ENCODE measurements around the gene EMP2.
A peak's percentile ranks its signal among the peaks of the same experiment; 100 is the strongest.
"Not testable (repeated sequence)": the region's sequence is repeated elsewhere in the genome, so short reads cannot be mapped to it uniquely, and the experiment has no call there.

Gene EMP2

DNA sequence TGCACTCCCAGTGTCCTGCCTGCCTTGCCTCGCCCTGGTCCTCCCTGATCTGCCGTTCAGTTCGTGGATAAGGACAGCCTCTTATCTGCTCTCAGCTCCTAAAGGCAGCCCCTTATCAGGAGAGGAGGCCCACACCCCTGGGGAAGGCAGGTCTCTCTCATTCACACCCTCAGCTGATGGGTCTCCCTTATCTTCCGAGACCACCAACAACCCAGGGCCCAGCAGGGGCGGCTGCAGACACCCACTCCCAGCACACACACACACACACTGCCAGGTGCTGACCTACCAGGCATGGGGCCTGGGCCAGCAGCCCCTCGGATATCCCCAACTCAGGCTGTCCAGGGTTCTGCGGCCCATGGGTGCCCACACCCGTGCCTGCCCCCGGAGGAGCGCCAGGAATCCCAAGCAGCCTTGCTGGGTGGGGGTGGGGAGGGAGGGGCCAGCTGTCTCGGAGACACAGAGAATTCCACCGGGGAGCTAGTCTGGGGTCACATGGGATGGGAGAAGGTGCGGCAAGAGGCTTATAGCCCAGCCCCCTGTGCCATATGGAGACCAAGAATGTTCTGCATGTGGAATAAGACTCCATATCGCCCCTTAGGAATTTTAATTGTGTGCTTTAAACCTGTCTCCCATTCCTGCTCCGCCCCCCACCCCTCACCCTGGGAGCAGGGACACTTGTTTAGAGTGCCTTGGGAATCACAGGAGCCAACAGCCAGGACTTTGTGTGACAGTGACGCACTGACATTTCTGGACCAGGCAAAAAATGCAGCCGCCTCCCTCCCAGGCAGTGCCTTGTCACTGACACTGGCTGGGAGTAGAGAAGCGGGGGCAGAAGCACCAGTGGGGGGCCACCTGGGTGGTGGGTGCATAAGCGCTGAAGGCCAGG, 41.9 kb upstream of the EMP2 start:
- 0 out of 2 replicates have a peak, but pooled peaks cover under 1% of the 10 kb centered on the region for H3K4me1 ChIP-seq (ENCODE audit: control insufficient read depth, insufficient read depth, low read length)
- TF ChIP-seq GLIS1 (tag by site-specific recombination; IDR thresholded peaks at IDR 0.05): no peak
- TF ChIP-seq SP3 (tag by site-specific recombination; IDR thresholded peaks at IDR 0.05): no peak
- TF ChIP-seq ZNF157 (tag by site-specific recombination; IDR thresholded peaks at IDR 0.05): no peak
- TF ChIP-seq ZFHX2 (tag by site-specific recombination; conservative IDR thresholded peaks at IDR 0.05): peak; percentile 60
- TF ChIP-seq ZNF423 (tag by site-specific recombination; IDR thresholded peaks at IDR 0.05): no peak
- TF ChIP-seq ZNF138 (tag by site-specific recombination; IDR thresholded peaks at IDR 0.05; ENCODE audit: borderline replicate concordance): no peak
- TF ChIP-seq EGR2 (tag by site-specific recombination; IDR thresholded peaks at IDR 0.05; ENCODE audit: low read depth): peak; percentile 67
- no peaks in the 10 kb centered on the region for H3K36me3 ChIP-seq (ENCODE audit: control insufficient read depth in 2 of 2, insufficient read depth in 1 of 2, low read length in 2 of 2)
- no peaks in the 10 kb centered on the region for H3K9me3 ChIP-seq (ENCODE audit: control insufficient read depth, insufficient read depth, low read depth, low read length)
- POLR2A ChIA-PET: no interaction called here
- H3K4me3 ChIP-seq (ENCODE audit: low read depth, low read length): no peak overlapping the region
- CTCF ChIA-PET: interaction anchor here (0.6 to 0.7 kb wide), 2 partner anchors 103 to 1324 kb away, joined by 5 read pairs; no protein-coding TSS in a partner anchor
- no peak overlapping the region for H3K27ac ChIP-seq (ENCODE audit: extremely low read depth, low read depth, low read length)

DNA sequence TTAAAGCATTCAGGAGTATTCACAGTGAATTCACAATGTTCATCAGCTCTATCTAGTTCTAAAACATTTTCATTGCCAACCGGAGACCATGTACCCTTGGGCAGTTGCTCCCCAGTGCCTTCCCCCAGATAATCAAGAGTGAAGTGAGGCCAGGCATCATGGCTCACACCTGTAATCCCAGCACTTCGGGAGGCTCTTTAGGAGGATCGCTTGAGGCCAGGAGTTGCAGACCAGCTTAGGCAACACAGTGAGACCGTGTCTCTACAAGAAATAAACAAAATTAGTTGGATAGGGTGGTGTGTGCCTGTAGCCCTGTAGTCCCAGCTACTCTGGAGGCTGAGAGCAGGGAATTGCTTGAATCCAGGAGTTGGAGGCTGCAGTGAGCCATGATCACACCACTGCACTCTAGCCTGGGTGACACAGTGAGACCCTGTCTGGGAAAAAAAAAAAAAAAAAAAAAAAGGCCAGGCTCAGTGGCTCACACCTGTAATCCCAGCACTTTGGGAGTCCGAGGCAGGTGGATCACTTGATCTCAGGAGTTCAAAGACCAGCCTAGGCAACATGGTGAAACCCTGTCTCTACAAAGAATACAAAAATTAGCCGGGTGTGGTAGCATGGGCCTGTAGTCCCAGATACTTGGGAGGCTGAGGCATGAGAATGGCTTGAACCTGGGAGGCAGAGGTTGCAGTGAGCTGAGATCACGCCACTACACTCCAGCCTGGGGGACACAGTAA, 41.0 kb upstream of the EMP2 start:
- H3K27ac ChIP-seq (ENCODE audit: extremely low read depth, low read depth, low read length); H3K9me3 ChIP-seq (ENCODE audit: control insufficient read depth, insufficient read depth, low read depth, low read length); H3K36me3 ChIP-seq (ENCODE audit: control insufficient read depth in 2 of 2, insufficient read depth in 1 of 2, low read length in 2 of 2); H3K4me3 ChIP-seq (ENCODE audit: low read depth, low read length); H3K4me1 ChIP-seq (ENCODE audit: control insufficient read depth, insufficient read depth, low read length); POLR2A ChIA-PET: not testable (repeated sequence)
- CTCF ChIA-PET: interaction anchor here (0.6 to 0.7 kb wide), 2 partner anchors 104 to 1323 kb away, joined by 5 read pairs; no protein-coding TSS in a partner anchor

DNA sequence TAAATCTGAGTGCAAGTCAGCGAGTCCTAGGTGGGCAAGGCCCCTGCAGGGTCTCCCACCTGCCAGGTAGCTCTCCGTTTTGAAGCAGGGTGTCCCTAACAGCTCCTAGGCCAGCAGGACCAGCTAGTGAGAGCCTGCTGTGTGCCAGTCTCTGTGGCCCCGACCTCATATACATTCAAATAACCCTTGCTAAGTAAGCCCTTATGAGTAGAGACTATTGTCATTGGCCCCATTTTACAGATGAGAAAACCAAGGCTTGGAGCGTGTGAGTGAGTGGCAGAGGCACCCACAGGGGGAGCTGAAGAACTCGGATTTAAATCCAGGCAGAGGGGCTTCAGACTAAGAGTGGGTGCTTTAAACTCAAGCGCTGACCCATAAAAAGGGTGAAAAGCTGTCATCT, 39.7 kb upstream of the EMP2 start:
- CTCF ChIA-PET: no interaction called here
- no peaks in the 10 kb centered on the region for H3K36me3 ChIP-seq (ENCODE audit: control insufficient read depth in 2 of 2, insufficient read depth in 1 of 2, low read length in 2 of 2)
- TF ChIP-seq ZNF501 (tag by site-specific recombination; IDR thresholded peaks at IDR 0.05): no peak
- TF ChIP-seq ZNF184 (tag by site-specific recombination; IDR thresholded peaks at IDR 0.05): no peak
- no peak for TF ChIP-seq IKZF3 (tag by site-specific recombination; IDR thresholded peaks at IDR 0.05)
- TF ChIP-seq ZBTB7A (tag by site-specific recombination; IDR thresholded peaks at IDR 0.05; ENCODE audit: low read depth): no peak
- TF ChIP-seq, protein P1, sequence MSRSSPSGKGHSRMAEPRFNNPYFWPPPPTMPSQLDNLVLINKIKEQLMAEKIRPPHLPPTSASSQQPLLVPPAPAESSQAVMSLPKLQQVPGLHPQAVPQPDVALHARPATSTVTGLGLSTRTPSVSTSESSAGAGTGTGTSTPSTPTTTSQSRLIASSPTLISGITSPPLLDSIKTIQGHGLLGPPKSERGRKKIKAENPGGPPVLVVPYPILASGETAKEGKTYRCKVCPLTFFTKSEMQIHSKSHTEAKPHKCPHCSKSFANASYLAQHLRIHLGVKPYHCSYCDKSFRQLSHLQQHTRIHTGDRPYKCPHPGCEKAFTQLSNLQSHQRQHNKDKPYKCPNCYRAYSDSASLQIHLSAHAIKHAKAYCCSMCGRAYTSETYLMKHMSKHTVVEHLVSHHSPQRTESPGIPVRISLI (tag by site-specific recombination; IDR thresholded peaks at IDR 0.05): no peak
- no peak for TF ChIP-seq ZNF558 (tag by site-specific recombination; IDR thresholded peaks at IDR 0.05)
- no peak for TF ChIP-seq ZNF548 (tag by site-specific recombination; IDR thresholded peaks at IDR 0.05)
- no peak for TF ChIP-seq ZNF776 (tag by site-specific recombination; IDR thresholded peaks at IDR 0.05; ENCODE audit: borderline replicate concordance)
- no peak overlapping the region for H3K27ac ChIP-seq (ENCODE audit: extremely low read depth, low read depth, low read length)
- POLR2A ChIA-PET: no interaction called here
- H3K4me3 ChIP-seq (ENCODE audit: low read depth, low read length): no peak overlapping the region
- no peaks in the 10 kb centered on the region for H3K9me3 ChIP-seq (ENCODE audit: control insufficient read depth, insufficient read depth, low read depth, low read length)
- H3K4me1 ChIP-seq (ENCODE audit: control insufficient read depth, insufficient read depth, low read length): peaks cover 4% of the 10 kb centered on the region; the same call in 1 of the 2 replicates

DNA sequence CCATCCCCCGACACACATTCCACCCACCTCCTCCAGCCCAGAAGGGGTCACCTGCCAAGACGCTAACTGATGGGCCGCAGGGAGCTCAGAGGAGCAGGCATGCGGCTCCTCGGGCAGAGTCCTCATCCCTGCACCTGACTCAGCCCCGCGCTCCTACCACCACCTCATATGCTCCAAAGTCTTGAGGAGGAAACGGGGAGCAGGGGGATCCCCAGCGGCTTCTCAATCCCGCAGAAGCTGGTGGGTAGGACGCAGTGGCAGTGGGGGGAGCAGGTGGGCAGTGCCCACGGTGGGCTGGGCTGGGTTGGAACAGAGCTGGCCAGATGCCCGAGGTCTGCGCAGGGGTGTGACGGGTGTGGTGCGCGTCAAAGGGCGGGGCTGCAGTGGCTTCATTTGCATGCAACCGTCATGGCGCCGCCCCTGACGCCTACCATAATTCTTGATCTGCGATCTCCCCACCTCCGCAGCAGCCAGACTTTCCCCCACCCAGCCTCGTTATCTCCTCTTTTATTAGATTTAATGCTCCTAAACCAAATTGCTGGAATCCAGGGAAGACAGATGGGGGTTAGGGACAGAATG, 39.0 kb upstream of the EMP2 start:
- H3K4me3 ChIP-seq (ENCODE audit: low read depth, low read length): no peak overlapping the region
- POLR2A ChIA-PET: no interaction called here
- no peak for TF ChIP-seq ZNF560 (tag by site-specific recombination; IDR thresholded peaks at IDR 0.05; ENCODE audit: borderline replicate concordance)
- 0 out of 2 replicates have a peak, but pooled peaks have one; percentile 17 for TF ChIP-seq KLF1 (tag by site-specific recombination; IDR thresholded peaks at IDR 0.05)

More for the DNA sequence above, 39.0 kb upstream of the EMP2 start:
- H3K36me3 ChIP-seq (ENCODE audit: control insufficient read depth in 2 of 2, insufficient read depth in 1 of 2, low read length in 2 of 2): no peaks in the 10 kb centered on the region
- CTCF ChIA-PET: no interaction called here
- no peaks in the 10 kb centered on the region for H3K9me3 ChIP-seq (ENCODE audit: control insufficient read depth, insufficient read depth, low read depth, low read length)
- H3K27ac ChIP-seq (ENCODE audit: extremely low read depth, low read depth, low read length): no peak overlapping the region
- H3K4me1 ChIP-seq (ENCODE audit: control insufficient read depth, insufficient read depth, low read length): peaks cover 4% of the 10 kb centered on the region; the same call in 1 of the 2 replicates
